Inflammatory macrophage (primary cell): ENCODE measurements around the gene IQCK.
"Not testable (repeated sequence)": the region's sequence is repeated elsewhere in the genome, so short reads cannot be mapped to it uniquely, and the experiment has no call there.

ENCODE experiments used
- DNase-seq, 2 donors: peaks; one replicate each; pipeline ENCODE4 v3.0.0-alpha.2; 2020 to 2022
- total RNA-seq, 18 experiments: gene quantifications; one replicate each; lab custom pipeline; 2026; ENCODE audit warnings: mixed read lengths in 6 of 18, inconsistent platforms in 2 of 18; lab: John Stamatoyannopoulos, UW

The IQCK gene
- 0.65 to 5.5 (median 2.3) reads per million in 18 experiments for total RNA-seq

GRCh38 chr16:19717741-19718623 is at the start of gene IQCK, which contains the start of gene KNOP1:
Gene IQCK, plus strand, starts transcription at chr16:19718271. Its CDS starts 36 bp downstream, at chr16:19718307.
Gene KNOP1, minus strand, starts transcription at chr16:19718227. Its CDS starts 3,192 bp downstream, at chr16:19715035.
- DNase-seq, result peak; percentile 89 to 96

- no peak for DNase-seq
Observed at GRCh38 chr16:19672378-19672777, 45.7 kb upstream of the IQCK start.

GRCh38 chr16:19674485-19674884 is 43.6 kb upstream of the IQCK start:
- DNase-seq, result no peak

GRCh38 chr16:19677402-19677801 is 40.7 kb upstream of the IQCK start:
- DNase-seq, result no peak

- DNase-seq, result no peak
Observed at GRCh38 chr16:19678804-19679203, 39.3 kb upstream of the IQCK start.

GRCh38 chr16:19679281-19679680 is 38.8 kb upstream of the IQCK start:
- DNase-seq, result not testable (repeated sequence)

GRCh38 chr16:19680881-19681340 is 37.2 kb upstream of the IQCK start:
- DNase-seq, result no peak

GRCh38 chr16:19681637-19682036 is 36.4 kb upstream of the IQCK start:
- no peak for DNase-seq

- DNase-seq, result no peak
Observed at GRCh38 chr16:19683453-19684236, 34.4 kb upstream of the IQCK start.

- DNase-seq, result no peak
Observed at GRCh38 chr16:19685176-19685575, 32.9 kb upstream of the IQCK start.

GRCh38 chr16:19687279-19687678 is 30.8 kb upstream of the IQCK start:
- DNase-seq, result no peak

GRCh38 chr16:19688396-19689024 is 29.6 kb upstream of the IQCK start:
- DNase-seq, result no peak

- DNase-seq, result no peak
Observed at GRCh38 chr16:19689342-19689741, 28.7 kb upstream of the IQCK start.

GRCh38 chr16:19690196-19690595 is 27.9 kb upstream of the IQCK start:
- DNase-seq, result peak; percentile 26 to 32

GRCh38 chr16:19691161-19691711 is 26.8 kb upstream of the IQCK start:
- peak; percentile 33 to 46 for DNase-seq

- DNase-seq, result no peak
Observed at GRCh38 chr16:19694989-19695388, 23.1 kb upstream of the IQCK start.

- peak; percentile 42 to 66 for DNase-seq
Observed at GRCh38 chr16:19696328-19696727, 21.7 kb upstream of the IQCK start.

- DNase-seq, result no peak
Observed at GRCh38 chr16:19696961-19697360, 21.1 kb upstream of the IQCK start.

- no peak for DNase-seq
Observed at GRCh38 chr16:19697756-19698318, 20.2 kb upstream of the IQCK start.

- no peak for DNase-seq
Observed at GRCh38 chr16:19698480-19699465, 19.3 kb upstream of the IQCK start.

GRCh38 chr16:19699472-19699871 is 18.6 kb upstream of the IQCK start:
- DNase-seq, result no peak
